ENCODE measurements around the gene DNAJB4. TPM values are rescaled to one million over a fixed set of nuclear protein-coding genes. Genes with fewer than 3 reads are reported as not detected.
A peak's percentile ranks its signal among the peaks of the same experiment; 100 is the strongest.
"Not testable (repeated sequence)": the region's sequence is repeated elsewhere in the genome, so short reads cannot be mapped to it uniquely, and the experiment has no call there.

DNAJB4 gene
- total RNA-seq, 1 donor from 2014 or later = 30.1 TPM

GRCh38 chr1:77975907-77976306 is 28.8 kb upstream of the DNAJB4 start:
- Mint-ChIP-seq H3K4me1 (ENCODE audit: low read depth) (peaks cover 33% of the 10 kb centered on the region), H3K36me3 (ENCODE audit: insufficient read depth) (peaks cover 23% of the 10 kb centered on the region), H3K27ac (peak overlapping the region; percentile 69), H3K4me3 (ENCODE audit: low read depth) (no peak overlapping the region), H3K27me3 (no peaks in the 10 kb centered on the region), H3K9me3 (ENCODE audit: low read depth) (no peaks in the 10 kb centered on the region)
- DNase-seq (ENCODE audit: low spot score, unreplicated experiment) = no peak
- no peak for TF ChIP-seq CTCF (IDR thresholded peaks at IDR 0.05; ENCODE audit: unreplicated experiment)

GRCh38 chr1:77976433-77977076 is 28.2 kb upstream of the DNAJB4 start:
- H3K27ac Mint-ChIP-seq = peak overlapping the region; percentile 91
- no peak overlapping the region for H3K4me3 Mint-ChIP-seq (ENCODE audit: low read depth)
- peaks cover 31% of the 10 kb centered on the region for H3K4me1 Mint-ChIP-seq (ENCODE audit: low read depth)
- H3K27me3 Mint-ChIP-seq = no peaks in the 10 kb centered on the region
- no peaks in the 10 kb centered on the region for H3K9me3 Mint-ChIP-seq (ENCODE audit: low read depth)
- no peak for TF ChIP-seq CTCF (IDR thresholded peaks at IDR 0.05; ENCODE audit: unreplicated experiment)
- peaks cover 21% of the 10 kb centered on the region for H3K36me3 Mint-ChIP-seq (ENCODE audit: insufficient read depth)
- no peak for DNase-seq (ENCODE audit: low spot score, unreplicated experiment)

- no peak overlapping the region for H3K27ac Mint-ChIP-seq
These were observed 26.8 kb upstream of the DNAJB4 start for GRCh38 chr1:77977989-77978292.

GRCh38 chr1:77978293-77978968 is 26.3 kb upstream of the DNAJB4 start:
- H3K4me3 Mint-ChIP-seq (ENCODE audit: low read depth) = no peak overlapping the region
- H3K27me3 Mint-ChIP-seq = no peaks in the 10 kb centered on the region
- peaks cover 15% of the 10 kb centered on the region for H3K36me3 Mint-ChIP-seq (ENCODE audit: insufficient read depth)
- TF ChIP-seq CTCF (IDR thresholded peaks at IDR 0.05; ENCODE audit: unreplicated experiment) = no peak
- peaks cover 36% of the 10 kb centered on the region for H3K4me1 Mint-ChIP-seq (ENCODE audit: low read depth)
- H3K9me3 Mint-ChIP-seq (ENCODE audit: low read depth) = no peaks in the 10 kb centered on the region
- peak; percentile 42 for DNase-seq (ENCODE audit: low spot score, unreplicated experiment)
- no peak overlapping the region for H3K27ac Mint-ChIP-seq

More at GRCh38 chr1:77977989-77978292, 26.8 kb upstream of the DNAJB4 start:
- peaks cover 34% of the 10 kb centered on the region for H3K4me1 Mint-ChIP-seq (ENCODE audit: low read depth)
- H3K4me3 Mint-ChIP-seq (ENCODE audit: low read depth) = no peak overlapping the region
- DNase-seq (ENCODE audit: low spot score, unreplicated experiment) = no peak
- no peaks in the 10 kb centered on the region for H3K9me3 Mint-ChIP-seq (ENCODE audit: low read depth)
- TF ChIP-seq CTCF (IDR thresholded peaks at IDR 0.05; ENCODE audit: unreplicated experiment) = no peak
- peaks cover 15% of the 10 kb centered on the region for H3K36me3 Mint-ChIP-seq (ENCODE audit: insufficient read depth)
- H3K27me3 Mint-ChIP-seq = no peaks in the 10 kb centered on the region

- H3K4me3 Mint-ChIP-seq (ENCODE audit: low read depth) = no peak within 1 kb of the TSS
- peaks cover 13% of the 10 kb centered on the region for H3K36me3 Mint-ChIP-seq (ENCODE audit: insufficient read depth)
- H3K27me3 Mint-ChIP-seq = no peaks in the 10 kb centered on the region
- H3K27ac Mint-ChIP-seq = no peak within 1 kb of the TSS
- DNase-seq (ENCODE audit: low spot score, unreplicated experiment) = peak; percentile 85
- TF ChIP-seq CTCF (IDR thresholded peaks at IDR 0.05; ENCODE audit: unreplicated experiment) = peak; percentile 71
- no peaks in the 10 kb centered on the region for H3K9me3 Mint-ChIP-seq (ENCODE audit: low read depth)
- peaks cover 41% of the 10 kb centered on the region for H3K4me1 Mint-ChIP-seq (ENCODE audit: low read depth)
These were observed 25.5 kb upstream of the DNAJB4 start, which contains the start of gene FUBP1 for GRCh38 chr1:77978969-77979876. Gene FUBP1 (minus strand): TSS chr1:77979072. CDS start chr1:77979004, 68 bp downstream.

- Mint-ChIP-seq H3K4me1 (ENCODE audit: low read depth) (peaks cover 43% of the 10 kb centered on the region), H3K27ac (peak overlapping the region; percentile 97), H3K4me3 (ENCODE audit: low read depth) (peak overlapping the region; percentile 51)
- H3K27me3 Mint-ChIP-seq; H3K36me3 Mint-ChIP-seq (ENCODE audit: insufficient read depth); DNase-seq (ENCODE audit: low spot score, unreplicated experiment); H3K9me3 Mint-ChIP-seq (ENCODE audit: low read depth): not testable (repeated sequence)
These were observed 21.3 kb upstream of the DNAJB4 start for GRCh38 chr1:77983352-77983996.
